Stimulated activated CD4-positive, alpha-beta T cell treated with anti-CD3 and anti-CD28 coated beads, Interleukin-4, amount 100 ng/mL, for 48 hours (primary cell): ENCODE results near the gene ADARB2.

Experiments used
- DNase-seq, 2 donors: peaks; one replicate each; pipeline ENCODE4 v3.0.0-alpha.2; 2020; ENCODE audit warnings: low read depth in 2 of 2

The ADARB2 gene

GRCh38 chr10:1410469-1411395 is 326.6 kb downstream of the ADARB2 start:
- DNase-seq = no peak

- DNase-seq = no peak
Observed at GRCh38 chr10:1410032-1410431, 327.3 kb downstream of the ADARB2 start.

- DNase-seq = no peak
Observed at GRCh38 chr10:1409392-1409791, 327.9 kb downstream of the ADARB2 start.

GRCh38 chr10:1408651-1409367 is 328.5 kb downstream of the ADARB2 start:
- no peak for DNase-seq

GRCh38 chr10:1406967-1407945 is 330.1 kb downstream of the ADARB2 start:
- no peak for DNase-seq

- DNase-seq = no peak
Observed at GRCh38 chr10:1406132-1406966, 331.0 kb downstream of the ADARB2 start.

GRCh38 chr10:1404323-1405260 is 332.7 kb downstream of the ADARB2 start:
- DNase-seq = no peak

GRCh38 chr10:1403508-1404322 is 333.6 kb downstream of the ADARB2 start:
- no peak for DNase-seq

- no peak for DNase-seq
Observed at GRCh38 chr10:1402816-1403507, 334.4 kb downstream of the ADARB2 start.

GRCh38 chr10:1402016-1402770 is 335.1 kb downstream of the ADARB2 start:
- no peak for DNase-seq

- DNase-seq = no peak
Observed at GRCh38 chr10:1401071-1401965, 336.0 kb downstream of the ADARB2 start.

- DNase-seq = no peak
Observed at GRCh38 chr10:1400101-1401070, 336.9 kb downstream of the ADARB2 start.

GRCh38 chr10:1399431-1400100 is 337.8 kb downstream of the ADARB2 start:
- DNase-seq = no peak

GRCh38 chr10:1398626-1399410 is 338.5 kb downstream of the ADARB2 start:
- DNase-seq = no peak
